HepG2 (cell line): ENCODE data around the gene OGA. TPM values are rescaled to one million over a fixed set of nuclear protein-coding genes. Genes with fewer than 3 reads are reported as not detected.
A peak's percentile ranks its signal among the peaks of the same experiment; 100 is the strongest.

Source experiments
- ATF7 ChIP-seq, 2 experiments: fragments of 450-650 bp in 1 of 2; sonication (generic) in 1 of 2; formaldehyde crosslinking in 1 of 2; IDR thresholded peaks; 2 replicates each; pipeline versions ENCODE4 v1.4.0 to v1.6.1; 2016 to 2020; ENCODE audit warnings: antibody characterized with exemption in 1 of 2, mild to moderate bottlenecking in 1 of 2, missing genetic modification reagents in 1 of 2
- GATAD2A ChIP-seq: IDR thresholded peaks from 2 replicates; pipeline ENCODE4 v1.6.1; 2016
- KDM2A ChIP-seq: sonication (generic); formaldehyde crosslinking; IDR thresholded peaks from 2 replicates; pipeline ENCODE4 v1.4.0; 2020; ENCODE audit warnings: low read depth, missing genetic modification reagents, borderline replicate concordance
- MEF2D ChIP-seq: sonication (generic); formaldehyde crosslinking; IDR thresholded peaks from 2 replicates; pipeline ENCODE4 v1.5.1; 2020; ENCODE audit warnings: mild to moderate bottlenecking, missing genetic modification reagents
- PATZ1 ChIP-seq: sonication (generic); formaldehyde crosslinking; IDR thresholded peaks from 2 replicates; pipeline ENCODE4 v1.4.0; 2020; ENCODE audit warnings: missing genetic modification reagents
- PRDM15 ChIP-seq: sonication (generic); formaldehyde crosslinking; IDR thresholded peaks from 2 replicates; pipeline ENCODE4 v1.4.0; 2020; ENCODE audit warnings: missing genetic modification reagents
- PRMT3 ChIP-seq: sonication (generic); formaldehyde crosslinking; IDR thresholded peaks from 2 replicates; pipeline ENCODE4 v1.8.1; 2022; ENCODE audit warnings: low read depth, mild to moderate bottlenecking, moderate library complexity, missing genetic modification reagents, borderline replicate concordance
- STAG1 ChIP-seq: sonication (generic); formaldehyde crosslinking; IDR thresholded peaks from 2 replicates; pipeline ENCODE4 v1.4.0; 2020; ENCODE audit warnings: missing genetic modification reagents
- TBX2 ChIP-seq: sonication (generic); formaldehyde crosslinking; IDR thresholded peaks from 2 replicates; pipeline ENCODE4 v1.5.0; 2020; ENCODE audit warnings: missing genetic modification reagents, mild to moderate bottlenecking, borderline replicate concordance
- THAP8 ChIP-seq: sonication (generic); formaldehyde crosslinking; IDR thresholded peaks from 2 replicates; pipeline ENCODE4 v1.5.1; 2020; ENCODE audit warnings: missing genetic modification reagents, mild to moderate bottlenecking, borderline replicate concordance
- UBTF ChIP-seq: sonication (generic); formaldehyde crosslinking; IDR thresholded peaks from 2 replicates; pipeline ENCODE4 v1.4.0; 2020; ENCODE audit warnings: mild to moderate bottlenecking, missing genetic modification reagents
- ZFP82 ChIP-seq: sonication (generic); formaldehyde crosslinking; IDR thresholded peaks from 2 replicates; pipeline ENCODE4 v1.5.1; 2020; ENCODE audit warnings: mild to moderate bottlenecking, missing genetic modification reagents, borderline replicate concordance
- ZNF263 ChIP-seq: sonication (generic); formaldehyde crosslinking; IDR thresholded peaks from 2 replicates; pipeline ENCODE4 v1.4.0; 2020; ENCODE audit warnings: missing genetic modification reagents
- ZNF589 ChIP-seq: sonication (generic); formaldehyde crosslinking; conservative IDR thresholded peaks from 2 replicates; pipeline ENCODE4 v1.8.0; 2022; ENCODE audit warnings: mild to moderate bottlenecking, moderate library complexity, missing genetic modification reagents
- ZNF7 ChIP-seq: IDR thresholded peaks from 2 replicates; pipeline ENCODE4 v1.6.1; 2016; ENCODE audit warnings: missing biosample characterization, missing genetic modification reagents
- ZNF891 ChIP-seq: sonication (generic); formaldehyde crosslinking; IDR thresholded peaks from 2 replicates; pipeline ENCODE4 v1.5.0; 2020; ENCODE audit warnings: mild to moderate bottlenecking, missing genetic modification reagents
- ZSCAN12 ChIP-seq: sonication (generic); formaldehyde crosslinking; IDR thresholded peaks from 2 replicates; pipeline ENCODE4 v1.9.0; 2021; ENCODE audit warnings: mild to moderate bottlenecking, missing genetic modification reagents
- ZSCAN25 ChIP-seq: sonication (generic); formaldehyde crosslinking; IDR thresholded peaks from 2 replicates; pipeline ENCODE4 v1.8.0; 2022; ENCODE audit warnings: mild to moderate bottlenecking, missing genetic modification reagents
- polyA plus RNA-seq, 8 experiments: library from polyadenylated mRNA; depleted of rRNA in 3 of 8; stranded (reverse) in 7 of 8; unstranded in 1 of 8; fragments of >200 nt; fragmentation: Illumina TruSeq in 4 of 8; extraction: Trizol in 4 of 8; gene quantifications; 2 replicates each; pipeline versions ENCODE4 v1.2.1 to v1.2.3, GENCODE V29; 2011 to 2016; ENCODE audit warnings: low read depth in 4 of 8, missing spikeins in 1 of 8, mixed read lengths in 1 of 8; ENCODE audit not compliant: insufficient read depth in 1 of 8
- total RNA-seq, 5 experiments: library from RNA; depleted of rRNA; stranded (reverse); fragments of >200 nt; fragmentation: Illumina TruSeq; extraction: Trizol; gene quantifications; 2 replicates each; pipeline ENCODE4 v1.2.3, GENCODE V29; 2016; ENCODE audit warnings: low read depth in 1 of 5

The OGA gene
- total and polyA plus RNA-seq, 2 of the 13 experiments (the other 11 are each of a cell fraction or from before 2014, with no cell fraction given), result 33.2 to 39.8 TPM

GRCh38 chr10:101780818-101781654 lies 37.2 kb downstream of the OGA start (continued):
- peak; percentile 81 for TF ChIP-seq STAG1 (CRISPR knock-in tag)
- TF ChIP-seq ZNF7 (CRISPR knock-in tag), result no peak
- 0 out of 2 replicates have a peak, but pooled peaks have one; percentile 8 for TF ChIP-seq UBTF (CRISPR knock-in tag)
- no peak for TF ChIP-seq ZSCAN25 (CRISPR knock-in tag)
- no peak for TF ChIP-seq ATF7 (IDR thresholded peaks at IDR 0.05)
- no peak for TF ChIP-seq ATF7 (CRISPR knock-in tag; IDR thresholded peaks at IDR 0.05)
- TF ChIP-seq ZNF589 (CRISPR knock-in tag), result no peak
- TF ChIP-seq PRMT3, result no peak
- no peak for TF ChIP-seq THAP8
- no peak for TF ChIP-seq TBX2 (CRISPR knock-in tag)
- no peak for TF ChIP-seq ZNF263 (CRISPR knock-in tag)
- TF ChIP-seq GATAD2A (CRISPR knock-in tag), result 0 out of 2 replicates have a peak, but pooled peaks have one; percentile 12
- TF ChIP-seq KDM2A (CRISPR knock-in tag), result peak; percentile 56; the same call in 1 of the 2 replicates
- 0 out of 2 replicates have a peak, but pooled peaks have one; percentile 22 for TF ChIP-seq ZFP82 (CRISPR knock-in tag)
- no peak for TF ChIP-seq ZNF891
- TF ChIP-seq PATZ1 (CRISPR knock-in tag), result peak; percentile 46
- 0 out of 2 replicates have a peak, but pooled peaks have one; percentile 28 for TF ChIP-seq MEF2D (CRISPR knock-in tag)
- no peak for TF ChIP-seq PRDM15 (CRISPR knock-in tag)
- TF ChIP-seq ZSCAN12 (CRISPR knock-in tag), result no peak
